GM06990 (cell line): Measurements from ENCODE around the gene TRPV2.
A peak's percentile ranks its signal among the peaks of the same experiment; 100 is the strongest.

Experiments
- DNase-seq: peaks from one replicate; pipeline ENCODE4 v3.0.0-alpha.2; 2011; ENCODE audit not compliant: insufficient read length; ENCODE audit errors: extremely low read depth
- H3K27me3 ChIP-seq: replicated peaks from 2 replicates; pipeline ENCODE4 v1.6.0; 2011; ENCODE audit warnings: low read length; ENCODE audit not compliant: control insufficient read depth, insufficient read depth
- H3K36me3 ChIP-seq: 2 replicates; pipeline ENCODE4 v1.5.1; 2011; ENCODE audit warnings: low read length; ENCODE audit not compliant: control insufficient read depth, insufficient read depth
- H3K4me3 ChIP-seq: replicated peaks from 2 replicates; pipeline ENCODE4 v1.5.1; 2011; ENCODE audit warnings: low read depth, mild to moderate bottlenecking, control low read depth, low read length
- CTCF ChIP-seq: IDR thresholded peaks from 2 replicates; pipeline ENCODE4 v1.5.1; 2011; ENCODE audit warnings: low read length, control low read depth, mild to moderate bottlenecking, inconsistent platforms; ENCODE audit not compliant: insufficient read depth, poor library complexity, severe bottlenecking

TRPV2 gene

GRCh38 chr17:16442594-16443510, 27.5 kb downstream of the TRPV2 start:
- no peak for DNase-seq
- Histone ChIP-seq H3K36me3 (peaks cover 45% of the 10 kb centered on the region), H3K4me3 (no peak overlapping the region), H3K27me3 (no peaks in the 10 kb centered on the region)
- no peak for TF ChIP-seq CTCF

GRCh38 chr17:16443511-16444257, 28.3 kb downstream of the TRPV2 start:
- Histone ChIP-seq H3K36me3 (peaks cover 47% of the 10 kb centered on the region), H3K4me3 (no peak overlapping the region), H3K27me3 (no peaks in the 10 kb centered on the region)
- DNase-seq: peak; percentile 63
- TF ChIP-seq CTCF: no peak

GRCh38 chr17:16444258-16444886, 29.0 kb downstream of the TRPV2 start:
- no peak overlapping the region for H3K4me3 ChIP-seq
- peaks cover 50% of the 10 kb centered on the region for H3K36me3 ChIP-seq
- H3K27me3 ChIP-seq: no peaks in the 10 kb centered on the region
- TF ChIP-seq CTCF: no peak
- peak; percentile 59 for DNase-seq

- Histone ChIP-seq H3K36me3 (peaks cover 39% of the 10 kb centered on the region), H3K4me3 (no peak overlapping the region), H3K27me3 (no peaks in the 10 kb centered on the region)
- peak; percentile 14 for TF ChIP-seq CTCF
- no peak for DNase-seq
Measured at GRCh38 chr17:16446338-16446983, 31.1 kb downstream of the TRPV2 start.

- Histone ChIP-seq H3K36me3 (peaks cover 29% of the 10 kb centered on the region), H3K4me3 (no peak overlapping the region), H3K27me3 (no peaks in the 10 kb centered on the region)
- no peak for DNase-seq
- no peak for TF ChIP-seq CTCF
Measured at GRCh38 chr17:16447676-16448075, 32.3 kb downstream of the TRPV2 start.
